Measurements from ENCODE around the gene TTC28. TPM values are rescaled to one million over a fixed set of nuclear protein-coding genes. Genes with fewer than 3 reads are reported as not detected.

TTC28 gene
- total and polyA plus RNA-seq, 10 of the 15 experiments (the other 5 are each of a cell fraction or from before 2014, with no cell fraction given), result 0.15 to 8.4 (median 1.4) TPM

DNA sequence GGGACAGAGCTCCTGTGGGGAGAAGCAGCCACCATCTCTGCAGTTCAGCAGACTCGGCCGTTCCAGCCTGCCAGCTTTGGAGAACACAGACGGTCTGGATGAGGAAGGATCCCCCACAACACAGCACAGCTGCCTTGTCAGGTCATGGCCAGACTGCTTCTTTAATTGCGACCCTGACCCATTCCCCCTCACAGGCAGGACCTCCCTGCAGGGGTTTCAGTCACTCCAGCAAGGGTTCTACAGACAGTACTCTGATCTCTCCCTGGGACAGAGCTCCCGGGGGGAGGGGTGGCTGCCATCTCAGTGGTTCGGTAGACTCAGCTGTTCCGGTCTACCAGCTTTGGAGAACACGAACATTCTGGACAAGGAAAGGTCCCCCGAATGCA, 173.5 kb downstream of the TTC28 start (continued):
- TF ChIP-seq, protein P1, sequence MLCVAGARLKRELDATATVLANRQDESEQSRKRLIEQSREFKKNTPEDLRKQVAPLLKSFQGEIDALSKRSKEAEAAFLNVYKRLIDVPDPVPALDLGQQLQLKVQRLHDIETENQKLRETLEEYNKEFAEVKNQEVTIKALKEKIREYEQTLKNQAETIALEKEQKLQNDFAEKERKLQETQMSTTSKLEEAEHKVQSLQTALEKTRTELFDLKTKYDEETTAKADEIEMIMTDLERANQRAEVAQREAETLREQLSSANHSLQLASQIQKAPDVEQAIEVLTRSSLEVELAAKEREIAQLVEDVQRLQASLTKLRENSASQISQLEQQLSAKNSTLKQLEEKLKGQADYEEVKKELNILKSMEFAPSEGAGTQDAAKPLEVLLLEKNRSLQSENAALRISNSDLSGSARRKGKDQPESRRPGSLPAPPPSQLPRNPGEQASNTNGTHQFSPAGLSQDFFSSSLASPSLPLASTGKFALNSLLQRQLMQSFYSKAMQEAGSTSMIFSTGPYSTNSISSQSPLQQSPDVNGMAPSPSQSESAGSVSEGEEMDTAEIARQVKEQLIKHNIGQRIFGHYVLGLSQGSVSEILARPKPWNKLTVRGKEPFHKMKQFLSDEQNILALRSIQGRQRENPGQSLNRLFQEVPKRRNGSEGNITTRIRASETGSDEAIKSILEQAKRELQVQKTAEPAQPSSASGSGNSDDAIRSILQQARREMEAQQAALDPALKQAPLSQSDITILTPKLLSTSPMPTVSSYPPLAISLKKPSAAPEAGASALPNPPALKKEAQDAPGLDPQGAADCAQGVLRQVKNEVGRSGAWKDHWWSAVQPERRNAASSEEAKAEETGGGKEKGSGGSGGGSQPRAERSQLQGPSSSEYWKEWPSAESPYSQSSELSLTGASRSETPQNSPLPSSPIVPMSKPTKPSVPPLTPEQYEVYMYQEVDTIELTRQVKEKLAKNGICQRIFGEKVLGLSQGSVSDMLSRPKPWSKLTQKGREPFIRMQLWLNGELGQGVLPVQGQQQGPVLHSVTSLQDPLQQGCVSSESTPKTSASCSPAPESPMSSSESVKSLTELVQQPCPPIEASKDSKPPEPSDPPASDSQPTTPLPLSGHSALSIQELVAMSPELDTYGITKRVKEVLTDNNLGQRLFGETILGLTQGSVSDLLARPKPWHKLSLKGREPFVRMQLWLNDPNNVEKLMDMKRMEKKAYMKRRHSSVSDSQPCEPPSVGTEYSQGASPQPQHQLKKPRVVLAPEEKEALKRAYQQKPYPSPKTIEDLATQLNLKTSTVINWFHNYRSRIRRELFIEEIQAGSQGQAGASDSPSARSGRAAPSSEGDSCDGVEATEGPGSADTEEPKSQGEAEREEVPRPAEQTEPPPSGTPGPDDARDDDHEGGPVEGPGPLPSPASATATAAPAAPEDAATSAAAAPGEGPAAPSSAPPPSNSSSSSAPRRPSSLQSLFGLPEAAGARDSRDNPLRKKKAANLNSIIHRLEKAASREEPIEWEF (IDR thresholded peaks at IDR 0.05; ENCODE audit: insufficient replicate concordance, low read depth, low read length), result no peak
- no peak for TF ChIP-seq NFYA (IDR thresholded peaks at IDR 0.05; ENCODE audit: borderline replicate concordance, low read depth, low read length)

DNA sequence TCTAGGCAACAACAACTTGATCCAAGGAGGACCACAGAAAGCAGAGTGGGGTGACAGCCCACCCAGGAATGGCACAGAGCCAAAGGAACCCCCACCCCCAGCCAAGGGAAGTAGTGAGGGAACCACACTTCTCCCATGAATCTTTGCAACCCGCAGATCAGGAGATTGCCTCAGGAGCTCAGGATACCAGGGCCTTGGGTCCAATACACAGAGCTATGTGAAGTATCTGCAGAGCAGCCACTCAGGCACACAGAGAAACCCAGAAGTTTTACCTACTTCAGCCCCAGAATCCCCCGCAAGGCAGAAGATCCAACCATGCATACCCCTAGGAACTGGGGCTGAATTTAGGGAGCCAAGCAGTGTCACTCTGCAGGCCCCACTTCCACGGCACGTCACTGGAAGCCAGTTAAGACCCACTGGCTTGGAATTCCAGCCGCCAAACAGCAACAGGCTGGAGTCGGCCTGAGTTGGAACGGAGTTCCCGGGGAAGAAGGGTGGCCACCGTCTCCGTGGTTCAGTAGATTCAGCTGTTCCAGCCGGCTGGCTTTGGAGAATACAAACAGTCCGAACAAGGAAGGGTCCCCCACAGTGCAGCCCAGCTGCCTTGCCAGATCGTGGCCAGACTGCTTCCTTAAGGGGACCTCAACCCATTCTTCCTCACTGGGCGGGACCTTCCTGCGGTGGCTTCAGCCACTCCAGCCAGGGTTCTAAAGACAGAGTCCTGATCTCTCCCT, 174.1 kb downstream of the TTC28 start:
- SMC1A ChIA-PET (ENCODE audit: uncharacterized antibody, unreplicated experiment), result no interaction called here
- Histone ChIP-seq H3K4me3 (no peak overlapping the region), H3K4me1 (ENCODE audit: control insufficient read depth, insufficient read depth, low read length) (no peaks in the 10 kb centered on the region), H3K27ac (ENCODE audit: control insufficient read depth, insufficient read depth) (no peak overlapping the region), H3K9me3 (replicated peaks; ENCODE audit: control insufficient read depth, insufficient read depth, low read length) (no peaks in the 10 kb centered on the region), H3K27me3 (replicated peaks in 1 of 2; ENCODE audit: control insufficient read depth in 2 of 2, insufficient read depth in 2 of 2, low read length in 1 of 2) (no peaks in the 10 kb centered on the region), H3K9ac (ENCODE audit: control insufficient read depth, insufficient read depth, low read length) (no peak overlapping the region), H2AFZ (ENCODE audit: control insufficient read depth, low read depth, low read length) (no peak overlapping the region), H3K36me3 (ENCODE audit: control insufficient read depth in 2 of 2, insufficient read depth in 2 of 2, low read length in 1 of 2) (no peaks in the 10 kb centered on the region), H4K20me1 (ENCODE audit: control insufficient read depth, insufficient read depth) (no peaks in the 10 kb centered on the region), H3K79me2 (ENCODE audit: control insufficient read depth, insufficient read depth, low read length) (no peaks in the 10 kb centered on the region), H3K4me2 (ENCODE audit: control insufficient read depth, insufficient read depth) (no peak overlapping the region)
- POLR2A ChIA-PET, result no interaction called here
- in situ Hi-C loops (cut with MboI), result no loop called here
- CTCF ChIA-PET, result no interaction called here
- RAD21 ChIA-PET (ENCODE audit: unreplicated experiment), result no interaction called here
- intact Hi-C loops (cut with micrococcal nuclease; ENCODE audit: unreplicated experiment), result no loop called here
- FAIRE-seq (no peak), ATAC-seq (no peak), DNase-seq (ENCODE audit: low read depth, low spot score) (no peak)
- BruUV-seq (replicated peaks), result no TSS peak
- no peak for TF ChIP-seq SIX5 (IDR thresholded peaks at IDR 0.05; ENCODE audit: low read depth, low read length, severe bottlenecking)
- 42% methylated on average over 15 of the region's 15 CpGs for WGBS (ENCODE audit: insufficient coverage, insufficient replicate concordance, low lambda C conversion rate, missing lambda C conversion rate)

All from GM12878 (cell line).